Stomach (tissue), 9 donors: ENCODE results near the gene ATR. TPM values are rescaled to one million over a fixed set of nuclear protein-coding genes. Genes with fewer than 3 reads are reported as not detected.
"Not testable (repeated sequence)": the region's sequence is repeated elsewhere in the genome, so short reads cannot be mapped to it uniquely, and the experiment has no call there.

ENCODE experiments used
- DNase-seq, 2 donors: peaks; one replicate each; pipeline versions ENCODE4 v3.0.0 to v3.0.0-alpha.2; 2013 to 2019
- H3K27ac ChIP-seq, 5 donors: fragments of 200-600 bp in 4 of 5; sonication (generic) in 4 of 5; one replicate each; pipeline ENCODE4 v1.5.1; 2013 to 2019; ENCODE audit warnings: mild to moderate bottlenecking in 1 of 5, moderate library complexity in 1 of 5
- H3K27me3 ChIP-seq, 3 donors: fragments of 200-600 bp; sonication (generic); one replicate each; pipeline ENCODE4 v1.5.1; 2017 to 2019; ENCODE audit warnings: mixed run types in 1 of 3
- H3K36me3 ChIP-seq, 4 donors: fragments of 200-600 bp; sonication (generic); 1 replicate in 3 of 4; 2 replicates in 1 of 4; pipeline ENCODE4 v1.5.1; 2016 to 2019
- H3K4me1 ChIP-seq, 4 donors: fragments of 200-600 bp; sonication (generic); one replicate each; pipeline ENCODE4 v1.5.1; 2016 to 2019
- H3K4me3 ChIP-seq, 4 donors: fragments of 200-600 bp; sonication (generic) in 3 of 4; one replicate each; pipeline ENCODE4 v1.5.1; 2016 to 2019; ENCODE audit warnings: mild to moderate bottlenecking in 1 of 4
- H3K9me3 ChIP-seq, 4 donors: fragments of 200-600 bp; sonication (generic); one replicate each; pipeline ENCODE4 v1.5.1; 2016 to 2019
- EP300 ChIP-seq: sonication (generic); formaldehyde crosslinking; IDR thresholded peaks from one replicate; pipeline ENCODE4 v1.6.1; 2017; ENCODE audit warnings: antibody characterized with exemption
- POLR2A ChIP-seq, 4 donors: fragments of 450-650 bp; IDR thresholded peaks; one replicate each; pipeline ENCODE4 v1.6.1; 2016; ENCODE audit warnings: antibody characterized with exemption in 4 of 4, control low read depth in 2 of 4, mild to moderate bottlenecking in 1 of 4, moderate library complexity in 1 of 4
- POLR2AphosphoS5 ChIP-seq, 3 donors: sonication (generic); formaldehyde crosslinking; IDR thresholded peaks; one replicate each; pipeline ENCODE4 v1.6.1; 2016; ENCODE audit warnings: antibody characterized with exemption in 3 of 3
- WGBS, 5 donors: extraction: QIAGEN DNeasy Blood & Tissue Kit in 3 of 5; methylation state at CpG; one replicate each; pipeline versions ENCODE4 v1.1.5 to v1.1.7; 2013 to 2018; 5-methylcytosine and 5-hydroxymethylcytosine counted together
- intact Hi-C: fragments of 100-400 bp; cut with DNase I; formaldehyde crosslinking; loops from one replicate; pipeline ENCODE4 v1.15.1; 2023; ENCODE audit warnings: low total_unique reads
- polyA plus RNA-seq, 3 donors: library from polyadenylated mRNA; stranded (reverse); fragments of 200-250 nt; gene quantifications; one replicate each; pipeline ENCODE4 v1.2.3, GENCODE V29; 2013
- total RNA-seq, 5 donors: library from RNA; depleted of rRNA; stranded (reverse); fragments of >200 nt; gene quantifications; one replicate each; pipeline versions ENCODE4 v1.1.0 to v1.2.3, GENCODE V29; 2014 to 2016
- TF ChIP-seq, protein P1 (sequence below), 7 experiments: fragments of 450-650 bp in 4 of 7; fragments of 200-600 bp in 3 of 7; sonication (generic) in 3 of 7; IDR thresholded peaks; one replicate each; pipeline ENCODE4 v1.5.1; 2016 to 2019; ENCODE audit warnings: antibody characterized with exemption in 7 of 7, control low read depth in 2 of 7, mild to moderate bottlenecking in 1 of 7
- donor health status: healthy with polysubstance abuse.
- donor health status: Bipolar disorder and iron deficiency.
- donor health status: healthy.

The ATR gene
- total and polyA plus RNA-seq, 8 donors: 6.0 to 51.0 (median 14.5) TPM

DNA sequence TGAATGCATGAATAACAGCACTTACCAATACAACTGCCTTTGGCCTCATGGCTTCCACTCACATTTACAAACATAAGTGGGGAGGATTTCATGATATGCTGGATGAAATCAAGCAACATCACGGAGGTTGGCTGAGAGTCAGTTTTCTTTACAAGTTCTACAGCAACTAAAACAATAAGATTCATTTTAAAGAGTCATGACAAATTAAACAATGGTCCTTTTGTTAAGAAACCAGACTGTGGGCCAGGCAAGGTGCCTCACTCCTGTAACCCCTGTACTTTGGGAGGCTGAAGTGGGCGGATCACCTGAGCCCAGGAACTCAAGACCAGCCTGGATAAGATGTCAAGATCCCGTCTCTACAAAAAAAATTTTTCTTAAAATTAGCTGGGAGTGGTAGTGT is 12.4 kb downstream of the ATR start:
- TF ChIP-seq, protein P1, sequence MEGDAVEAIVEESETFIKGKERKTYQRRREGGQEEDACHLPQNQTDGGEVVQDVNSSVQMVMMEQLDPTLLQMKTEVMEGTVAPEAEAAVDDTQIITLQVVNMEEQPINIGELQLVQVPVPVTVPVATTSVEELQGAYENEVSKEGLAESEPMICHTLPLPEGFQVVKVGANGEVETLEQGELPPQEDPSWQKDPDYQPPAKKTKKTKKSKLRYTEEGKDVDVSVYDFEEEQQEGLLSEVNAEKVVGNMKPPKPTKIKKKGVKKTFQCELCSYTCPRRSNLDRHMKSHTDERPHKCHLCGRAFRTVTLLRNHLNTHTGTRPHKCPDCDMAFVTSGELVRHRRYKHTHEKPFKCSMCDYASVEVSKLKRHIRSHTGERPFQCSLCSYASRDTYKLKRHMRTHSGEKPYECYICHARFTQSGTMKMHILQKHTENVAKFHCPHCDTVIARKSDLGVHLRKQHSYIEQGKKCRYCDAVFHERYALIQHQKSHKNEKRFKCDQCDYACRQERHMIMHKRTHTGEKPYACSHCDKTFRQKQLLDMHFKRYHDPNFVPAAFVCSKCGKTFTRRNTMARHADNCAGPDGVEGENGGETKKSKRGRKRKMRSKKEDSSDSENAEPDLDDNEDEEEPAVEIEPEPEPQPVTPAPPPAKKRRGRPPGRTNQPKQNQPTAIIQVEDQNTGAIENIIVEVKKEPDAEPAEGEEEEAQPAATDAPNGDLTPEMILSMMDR (IDR thresholded peaks at IDR 0.05): no peak
- TF ChIP-seq EP300 (no peak), POLR2AphosphoS5 (IDR thresholded peaks at IDR 0.05) (no peak), POLR2A (IDR thresholded peaks at IDR 0.05) (no peak)
- Histone ChIP-seq H3K27me3 (no peaks in the 10 kb centered on the region), H3K4me1 (no peaks in the 10 kb centered on the region), H3K4me3 (no peak overlapping the region), H3K36me3 (peaks cover 0 to 62% (median 58%) of the 10 kb centered on the region in 4 donors), H3K27ac (no peak overlapping the region), H3K9me3 (no peaks in the 10 kb centered on the region)
- peak in 1 of 2 donors; percentile 5 for DNase-seq
- intact Hi-C loops: no loop called here
- 58 to 73% (median 72%) methylated on average over 3 of the region's 3 CpGs for WGBS, 5 donors

DNA sequence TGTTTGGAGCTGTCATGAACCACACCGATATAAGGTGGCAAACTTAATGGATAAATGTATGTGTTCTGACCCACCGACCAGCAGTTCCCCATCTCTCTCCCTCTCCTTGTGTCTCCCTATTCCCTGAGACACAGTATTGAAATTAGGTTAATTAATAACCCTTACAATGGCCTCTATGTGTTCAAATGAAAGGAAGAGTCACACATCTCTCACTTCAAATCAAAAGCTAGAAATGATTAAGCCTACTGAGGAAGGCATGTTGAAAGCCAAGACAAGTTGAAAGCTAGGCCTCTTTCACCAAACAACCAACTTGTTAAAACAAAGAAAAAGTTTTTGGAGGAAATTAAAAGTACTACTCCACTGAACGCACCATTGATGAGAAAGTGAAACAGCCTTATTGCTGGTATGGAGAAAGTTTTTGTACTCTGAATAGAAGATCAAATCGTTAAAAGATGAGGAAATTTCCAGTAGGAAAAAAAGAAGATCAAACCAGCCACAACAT is 15.0 kb downstream of the ATR start:
- Histone ChIP-seq H3K27me3 (no peaks in the 10 kb centered on the region), H3K4me3 (no peak overlapping the region), H3K36me3 (peaks cover 4 to 78% (median 73%) of the 10 kb centered on the region in 4 donors), H3K9me3 (no peaks in the 10 kb centered on the region), H3K4me1 (no peaks in the 10 kb centered on the region), H3K27ac (no peak overlapping the region)
- 79 to 87% (median 83%) methylated on average over 4 of the region's 4 CpGs for WGBS, 5 donors
- intact Hi-C loops: no loop called here
- TF ChIP-seq, protein P1 (IDR thresholded peaks at IDR 0.05): no peak
- TF ChIP-seq POLR2A (IDR thresholded peaks at IDR 0.05): no peak
- no peak for TF ChIP-seq EP300
- no peak for TF ChIP-seq POLR2AphosphoS5 (IDR thresholded peaks at IDR 0.05)
- DNase-seq: no peak

DNA sequence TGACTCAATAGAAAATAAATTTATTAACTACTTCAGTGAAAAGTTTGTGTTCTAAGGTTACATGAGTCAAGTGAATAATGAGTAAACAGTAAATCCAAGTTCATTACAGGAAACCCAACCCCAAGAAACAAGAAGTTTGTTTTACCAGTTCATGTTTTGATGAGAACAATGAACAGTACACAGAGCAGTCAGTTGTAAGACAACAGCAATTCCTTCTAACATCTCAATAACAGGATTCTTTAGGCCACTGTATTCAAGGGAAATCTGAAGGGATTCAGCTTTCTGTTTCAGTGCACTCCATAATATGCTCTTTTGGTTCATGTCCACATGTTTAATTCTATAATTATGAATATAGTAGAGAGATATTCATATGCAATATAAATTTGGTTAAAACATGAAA is 18.4 kb downstream of the ATR start:
- no peak for DNase-seq
- H3K9me3 ChIP-seq: no peaks in the 10 kb centered on the region
- H3K36me3 ChIP-seq: peaks cover 4 to 96% (median 94%) of the 10 kb centered on the region in 4 donors
- intact Hi-C loops: no loop called here
- no peak overlapping the region for H3K4me3 ChIP-seq
- TF ChIP-seq POLR2AphosphoS5 (IDR thresholded peaks at IDR 0.05) (no peak), POLR2A (IDR thresholded peaks at IDR 0.05) (no peak), EP300 (no peak)
- TF ChIP-seq, protein P1 (IDR thresholded peaks at IDR 0.05): no peak
- no peaks in the 10 kb centered on the region for H3K4me1 ChIP-seq
- no peaks in the 10 kb centered on the region for H3K27me3 ChIP-seq
- H3K27ac ChIP-seq: no peak overlapping the region

DNA sequence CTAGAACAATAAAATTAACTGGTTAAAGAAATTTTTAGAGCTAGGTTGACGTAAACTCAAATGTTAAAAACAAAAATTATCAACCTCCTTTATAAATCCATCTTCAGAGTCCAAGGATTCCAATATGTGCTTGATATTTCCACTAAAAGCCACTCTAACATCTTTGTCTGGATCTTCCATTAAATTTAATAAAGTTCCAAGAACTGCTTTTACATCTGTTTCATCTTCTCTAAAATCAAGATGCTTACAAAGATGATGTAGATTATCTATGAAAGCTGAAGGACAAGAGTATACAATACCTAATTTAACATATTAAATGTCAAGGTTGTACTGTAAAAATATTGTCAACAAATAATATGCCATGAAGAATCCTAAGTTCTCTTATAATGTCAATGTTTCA is 24.8 kb downstream of the ATR start:
- no peak overlapping the region for H3K4me3 ChIP-seq
- peaks cover 12 to 100% (median 99%) of the 10 kb centered on the region in 4 donors for H3K36me3 ChIP-seq
- no peaks in the 10 kb centered on the region for H3K9me3 ChIP-seq
- intact Hi-C loops: no loop called here
- no peaks in the 10 kb centered on the region for H3K27me3 ChIP-seq
- H3K27ac ChIP-seq: no peak overlapping the region
- TF ChIP-seq POLR2AphosphoS5 (IDR thresholded peaks at IDR 0.05) (no peak), EP300 (no peak)
- DNase-seq: no peak
- no peaks in the 10 kb centered on the region for H3K4me1 ChIP-seq
- 94 to 100% (median 98%) methylated on average over 1 of the region's 1 CpG for WGBS, 5 donors

DNA sequence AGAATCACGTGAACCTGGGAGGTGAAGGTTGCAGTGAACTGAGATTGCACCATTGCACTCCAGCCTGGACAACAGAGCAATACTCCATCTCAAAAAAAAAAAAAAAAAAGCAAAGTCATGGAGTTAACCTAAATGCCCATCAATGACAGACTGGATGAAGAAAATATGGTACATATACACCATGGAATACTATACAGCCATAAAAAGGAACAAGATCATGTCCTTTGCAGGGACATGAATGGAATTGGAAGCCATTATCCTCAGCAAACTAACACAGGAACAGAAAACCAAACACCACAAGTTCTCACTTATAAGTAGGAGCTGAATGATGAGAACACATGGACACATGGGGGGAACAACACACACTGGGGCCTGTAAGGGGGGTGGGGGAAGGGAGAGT is 26.0 kb downstream of the ATR start:
- 96 to 100% (median 100%) methylated on average over 1 of the region's 1 CpG for WGBS, 5 donors
- H3K36me3 ChIP-seq: peaks cover 12 to 98% (median 98%) of the 10 kb centered on the region in 4 donors
- intact Hi-C loops, H3K4me1 ChIP-seq, H3K27me3 ChIP-seq, H3K9me3 ChIP-seq, DNase-seq, H3K4me3 ChIP-seq, H3K27ac ChIP-seq: not testable (repeated sequence)
